Stimulated activated naive B cell treated with anti-CD40 and anti-IgM and Interleukin-4, amounts not matched to agents 10 μg/mL and 1 μg/mL and 100 μg/mL, for 72 hours (primary cell): ENCODE measurements around the gene PTGES.

ENCODE experiments used
- ATAC-seq, 2 donors: fragments of 150-1000 bp; cut with Tn5 transposase; replicated peaks; 2 replicates each; pipeline ENCODE4 v1.10.0; 2021; ENCODE audit warnings: moderate library complexity in 1 of 2
- DNase-seq: peaks from one replicate; pipeline ENCODE4 v3.0.0; 2021
- H3K27ac Mint-ChIP-seq: one replicate; pipeline ENCODE4 v1.8.0; 2022; ENCODE audit warnings: mild to moderate bottlenecking, mixed read lengths
- H3K27me3 Mint-ChIP-seq, 2 donors: one replicate each; pipeline ENCODE4 v1.8.0; 2022; ENCODE audit warnings: mixed read lengths in 2 of 2
- H3K36me3 Mint-ChIP-seq, 2 donors: one replicate each; pipeline ENCODE4 v1.8.0; 2022; ENCODE audit warnings: mixed read lengths in 2 of 2, mild to moderate bottlenecking in 1 of 2
- H3K4me1 Mint-ChIP-seq, 2 donors: one replicate each; pipeline ENCODE4 v1.8.0; 2022; ENCODE audit warnings: mixed read lengths in 2 of 2, mild to moderate bottlenecking in 1 of 2
- H3K4me3 Mint-ChIP-seq, 2 donors: one replicate each; pipeline ENCODE4 v1.8.0; 2022; ENCODE audit warnings: mild to moderate bottlenecking in 2 of 2, mixed read lengths in 2 of 2, moderate library complexity in 1 of 2
- H3K9me3 Mint-ChIP-seq, 2 donors: one replicate each; pipeline ENCODE4 v1.8.0; 2022; ENCODE audit warnings: mixed read lengths in 2 of 2, mild to moderate bottlenecking in 1 of 2

PTGES gene

DNA sequence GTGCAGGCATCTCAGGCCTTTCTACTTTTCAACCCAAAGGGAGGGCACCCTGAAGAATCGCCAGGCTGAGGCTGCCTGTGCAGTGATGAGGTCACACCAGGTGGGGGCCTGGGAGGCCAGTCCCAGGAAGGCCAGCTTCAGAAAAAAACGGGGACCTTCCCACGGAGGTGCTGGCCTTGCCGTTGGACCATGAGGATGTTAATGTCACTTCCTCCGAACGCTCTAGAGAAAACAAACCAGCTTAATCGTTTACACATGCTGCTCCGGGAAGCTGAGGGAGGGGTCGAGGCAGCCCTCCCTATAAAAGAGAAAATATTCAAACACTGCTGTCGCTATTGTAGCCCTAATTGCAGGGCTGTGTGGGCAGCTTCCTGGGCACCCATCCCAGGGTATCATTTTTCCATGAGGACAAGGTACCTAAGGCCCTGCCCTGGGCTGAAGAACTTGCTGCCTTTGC, 27.0 kb downstream of the PTGES start:
- H3K27ac Mint-ChIP-seq, result no peak overlapping the region
- H3K4me3 Mint-ChIP-seq, result no peak overlapping the region
- H3K4me1 Mint-ChIP-seq, result peaks cover 0 to 5% of the 10 kb centered on the region in 2 donors
- DNase-seq (no peak), ATAC-seq (no peak)
- no peaks in the 10 kb centered on the region for H3K9me3 Mint-ChIP-seq
- peaks cover 38 to 68% of the 10 kb centered on the region in 2 donors for H3K27me3 Mint-ChIP-seq
- peaks cover 0 to 3% of the 10 kb centered on the region in 2 donors for H3K36me3 Mint-ChIP-seq

DNA sequence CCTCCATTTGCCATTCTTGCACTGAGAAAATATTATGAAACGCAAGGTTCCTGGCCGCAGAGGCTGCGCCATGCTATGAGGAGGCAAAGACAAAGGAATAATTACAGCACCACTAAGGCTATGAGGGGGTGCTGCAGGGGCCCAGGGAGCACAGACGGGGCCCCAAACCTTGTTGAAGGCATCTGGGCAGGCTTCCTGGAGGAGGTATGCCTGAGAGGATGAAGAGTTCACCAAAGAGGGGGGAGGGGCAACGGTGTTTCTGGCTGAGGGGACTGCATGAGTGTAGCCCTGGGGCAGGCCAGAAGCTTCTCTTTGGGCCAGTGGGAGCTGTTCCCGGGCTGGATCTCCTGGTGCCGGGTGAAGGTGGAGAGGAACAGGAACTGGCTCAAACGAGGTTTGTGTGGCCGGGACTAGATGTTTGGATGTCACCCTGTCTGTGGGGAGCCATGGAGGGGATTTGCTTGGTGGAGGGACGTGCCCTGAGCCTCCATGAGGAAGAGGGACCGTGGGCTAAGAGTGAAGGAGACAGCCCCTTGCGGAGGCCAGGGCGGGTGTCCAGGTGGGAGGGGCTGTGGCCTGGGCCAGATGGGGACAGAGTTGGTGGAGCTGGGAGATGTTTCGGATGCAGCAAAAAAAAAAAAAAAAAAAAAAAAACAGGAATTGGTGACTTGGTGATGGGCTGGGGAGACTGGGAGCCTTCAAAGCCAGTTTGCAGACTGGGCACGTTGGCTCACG, 28.2 kb downstream of the PTGES start:
- H3K36me3 Mint-ChIP-seq, result peaks cover 0 to 3% of the 10 kb centered on the region in 2 donors
- no peaks in the 10 kb centered on the region for H3K9me3 Mint-ChIP-seq
- no peak overlapping the region for H3K4me3 Mint-ChIP-seq
- H3K27ac Mint-ChIP-seq, result no peak overlapping the region
- peaks cover 41 to 67% of the 10 kb centered on the region in 2 donors for H3K27me3 Mint-ChIP-seq
- peaks cover 0 to 5% of the 10 kb centered on the region in 2 donors for H3K4me1 Mint-ChIP-seq
- ATAC-seq (no peak), DNase-seq (no peak)

DNA sequence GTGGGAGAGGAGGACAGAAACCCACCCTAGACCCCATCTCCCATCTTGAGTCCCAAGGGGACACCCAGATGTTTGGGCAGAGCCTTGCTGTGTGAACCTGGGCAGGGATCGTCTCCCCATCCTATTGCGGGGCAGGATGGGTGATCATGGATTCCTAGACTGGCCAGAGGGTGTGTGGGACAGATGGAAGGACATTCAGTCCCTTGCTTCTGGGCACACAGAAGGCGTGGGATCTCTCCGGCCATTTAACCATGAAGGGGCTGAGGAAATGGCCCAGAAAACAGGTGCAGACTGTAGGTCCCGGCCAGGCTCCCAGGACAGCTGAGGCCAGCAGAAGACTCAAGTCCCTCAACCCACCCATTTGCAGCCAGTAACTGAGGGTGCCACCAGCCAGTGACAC, 29.9 kb downstream of the PTGES start:
- no peak overlapping the region for H3K4me3 Mint-ChIP-seq
- peaks cover 0 to 3% of the 10 kb centered on the region in 2 donors for H3K36me3 Mint-ChIP-seq
- no peak overlapping the region for H3K27ac Mint-ChIP-seq
- no peak for DNase-seq
- H3K4me1 Mint-ChIP-seq, result peaks cover 0 to 5% of the 10 kb centered on the region in 2 donors
- H3K27me3 Mint-ChIP-seq, result peaks cover 39 to 64% of the 10 kb centered on the region in 2 donors
- no peaks in the 10 kb centered on the region for H3K9me3 Mint-ChIP-seq
- no peak for ATAC-seq

GRCh38 chr9:129720865-129721545, 31.8 kb downstream of the PTGES start:
- DNase-seq (no peak), ATAC-seq (no peak)
- Mint-ChIP-seq H3K27ac (no peak overlapping the region), H3K36me3 (peaks cover 0 to 3% of the 10 kb centered on the region in 2 donors), H3K9me3 (no peaks in the 10 kb centered on the region), H3K27me3 (peaks cover 47 to 66% of the 10 kb centered on the region in 2 donors), H3K4me3 (no peak overlapping the region), H3K4me1 (no peaks in the 10 kb centered on the region)

GRCh38 chr9:129720181-129720864, 32.5 kb downstream of the PTGES start:
- no peak overlapping the region for H3K4me3 Mint-ChIP-seq
- H3K27me3 Mint-ChIP-seq, result peaks cover 49 to 67% of the 10 kb centered on the region in 2 donors
- H3K27ac Mint-ChIP-seq, result no peak overlapping the region
- H3K9me3 Mint-ChIP-seq, result no peaks in the 10 kb centered on the region
- ATAC-seq, result no peak
- H3K36me3 Mint-ChIP-seq, result peaks cover 0 to 3% of the 10 kb centered on the region in 2 donors
- no peak for DNase-seq
- no peaks in the 10 kb centered on the region for H3K4me1 Mint-ChIP-seq

DNA sequence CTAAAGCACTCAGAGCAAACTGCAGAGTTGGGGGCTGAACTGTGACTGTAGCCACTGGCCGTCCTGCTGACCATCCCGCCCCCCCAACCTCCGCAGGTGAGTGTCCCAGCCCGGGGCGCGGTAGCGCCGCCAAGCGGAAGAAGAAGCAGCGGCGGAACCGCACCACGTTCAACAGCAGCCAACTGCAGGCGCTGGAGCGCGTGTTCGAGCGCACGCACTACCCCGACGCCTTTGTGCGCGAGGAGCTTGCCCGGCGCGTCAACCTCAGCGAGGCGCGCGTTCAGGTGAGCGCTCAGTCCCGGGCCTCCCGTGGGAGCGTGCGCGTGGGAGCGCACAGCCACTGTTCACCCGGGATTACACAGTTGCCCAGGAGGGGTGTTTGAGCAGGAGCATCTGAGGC, 33.7 kb downstream of the PTGES start:
- Mint-ChIP-seq H3K27ac (no peak overlapping the region), H3K27me3 (peaks cover 46 to 64% of the 10 kb centered on the region in 2 donors)
- no peak for ATAC-seq

DNA sequence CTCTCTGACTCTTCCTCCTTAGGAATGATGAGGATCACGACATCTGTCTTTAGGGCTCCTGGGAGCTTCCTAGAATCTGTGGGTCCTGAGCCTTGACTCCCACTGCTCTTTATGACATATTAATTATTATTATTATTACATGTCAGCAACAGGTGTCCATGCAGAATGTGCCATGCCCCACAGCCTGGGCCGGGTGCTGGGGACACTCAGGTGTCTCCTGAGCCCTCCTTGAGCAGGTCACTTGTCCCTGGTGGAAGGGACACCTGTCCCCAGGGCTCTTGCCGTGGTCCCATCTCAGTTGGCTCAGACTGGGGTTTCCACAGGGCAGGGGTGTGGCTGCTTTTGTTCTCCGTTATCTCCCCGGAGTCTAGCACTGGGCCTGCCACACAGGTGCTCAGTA, 34.2 kb downstream of the PTGES start:
- H3K9me3 Mint-ChIP-seq, result no peaks in the 10 kb centered on the region
- no peaks in the 10 kb centered on the region for H3K4me1 Mint-ChIP-seq
- no peak for ATAC-seq
- no peak for DNase-seq
- H3K27ac Mint-ChIP-seq, result no peak overlapping the region
- H3K4me3 Mint-ChIP-seq, result no peak overlapping the region
- peaks cover 46 to 64% of the 10 kb centered on the region in 2 donors for H3K27me3 Mint-ChIP-seq
- H3K36me3 Mint-ChIP-seq, result no peaks in the 10 kb centered on the region

More for the DNA sequence above, 33.7 kb downstream of the PTGES start:
- Mint-ChIP-seq H3K4me3 (no peak overlapping the region), H3K4me1 (no peaks in the 10 kb centered on the region), H3K36me3 (no peaks in the 10 kb centered on the region), H3K9me3 (no peaks in the 10 kb centered on the region)
- DNase-seq, result no peak

GRCh38 chr9:129717991-129718390, 34.9 kb downstream of the PTGES start:
- Mint-ChIP-seq H3K36me3 (no peaks in the 10 kb centered on the region), H3K9me3 (no peaks in the 10 kb centered on the region), H3K27ac (no peak overlapping the region), H3K4me1 (no peaks in the 10 kb centered on the region), H3K27me3 (peaks cover 44 to 64% of the 10 kb centered on the region in 2 donors), H3K4me3 (no peak overlapping the region)
- ATAC-seq (no peak), DNase-seq (no peak)

GRCh38 chr9:129716091-129716490, 36.8 kb downstream of the PTGES start:
- ATAC-seq (no peak), DNase-seq (no peak)
- Mint-ChIP-seq H3K9me3 (no peaks in the 10 kb centered on the region), H3K4me3 (no peak overlapping the region), H3K36me3 (no peaks in the 10 kb centered on the region), H3K27me3 (peaks cover 47 to 66% of the 10 kb centered on the region in 2 donors), H3K27ac (no peak overlapping the region), H3K4me1 (no peaks in the 10 kb centered on the region)

- DNase-seq, result no peak
Measured at GRCh38 chr9:129714511-129715061, 38.3 kb downstream of the PTGES start.

DNA sequence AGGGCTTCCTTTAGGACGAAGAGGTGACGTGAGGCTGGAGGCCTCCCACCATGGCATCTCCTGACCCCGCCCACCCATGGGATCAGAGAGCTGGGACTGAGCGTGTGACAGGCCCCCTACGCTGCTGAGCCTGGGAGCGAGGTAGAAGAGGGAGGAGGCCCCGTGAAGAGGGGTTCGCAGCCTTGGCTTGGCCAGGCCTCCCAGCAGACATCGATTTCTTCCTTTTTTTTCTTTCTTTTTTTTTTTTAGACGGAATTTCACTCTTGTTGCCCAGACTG, 39.5 kb downstream of the PTGES start:
- DNase-seq, result no peak
- ATAC-seq, result no peak
- Mint-ChIP-seq H3K27ac (no peak overlapping the region), H3K36me3 (no peaks in the 10 kb centered on the region), H3K4me1 (no peaks in the 10 kb centered on the region), H3K4me3 (no peak overlapping the region), H3K9me3 (no peaks in the 10 kb centered on the region), H3K27me3 (peaks cover 40 to 56% of the 10 kb centered on the region in 2 donors)

More at GRCh38 chr9:129714511-129715061, 38.3 kb downstream of the PTGES start:
- no peak for ATAC-seq
- H3K36me3 Mint-ChIP-seq, result no peaks in the 10 kb centered on the region
- peaks cover 46 to 60% of the 10 kb centered on the region in 2 donors for H3K27me3 Mint-ChIP-seq
- H3K9me3 Mint-ChIP-seq, result no peaks in the 10 kb centered on the region
- H3K4me1 Mint-ChIP-seq, result no peaks in the 10 kb centered on the region
- no peak overlapping the region for H3K27ac Mint-ChIP-seq
- H3K4me3 Mint-ChIP-seq, result no peak overlapping the region

- Mint-ChIP-seq H3K9me3 (no peaks in the 10 kb centered on the region), H3K27me3 (peaks cover 43 to 56% of the 10 kb centered on the region in 2 donors), H3K36me3 (no peaks in the 10 kb centered on the region), H3K27ac (no peak overlapping the region), H3K4me1 (no peaks in the 10 kb centered on the region), H3K4me3 (no peak overlapping the region)
- ATAC-seq (no peak), DNase-seq (no peak)
Measured at GRCh38 chr9:129712634-129713401, 40.0 kb downstream of the PTGES start.

GRCh38 chr9:129710169-129710453, 42.7 kb downstream of the PTGES start:
- H3K27ac Mint-ChIP-seq, result no peak overlapping the region
- H3K9me3 Mint-ChIP-seq, result no peaks in the 10 kb centered on the region
- no peaks in the 10 kb centered on the region for H3K4me1 Mint-ChIP-seq
- H3K27me3 Mint-ChIP-seq, result peaks cover 24 to 38% of the 10 kb centered on the region in 2 donors
- H3K36me3 Mint-ChIP-seq, result no peaks in the 10 kb centered on the region
- no peak for ATAC-seq
- DNase-seq, result no peak
- no peak overlapping the region for H3K4me3 Mint-ChIP-seq
